Osteoblast (primary cell): ENCODE measurements around the gene YPEL5. TPM values are rescaled to one million over a fixed set of nuclear protein-coding genes. Genes with fewer than 3 reads are reported as not detected.

ENCODE experiments used
- DNase-seq: peaks from one replicate; pipeline ENCODE4 v3.0.0; 2011; ENCODE audit warnings: low spot score, mixed read lengths; ENCODE audit not compliant: insufficient read length; ENCODE audit errors: missing footprints
- H2AFZ ChIP-seq: 2 replicates; pipeline ENCODE4 v1.6.0; 2011; ENCODE audit warnings: mild to moderate bottlenecking, low read length
- H3K27ac ChIP-seq: 2 replicates; pipeline ENCODE4 v1.5.1; 2011; ENCODE audit warnings: mild to moderate bottlenecking, low read depth, low read length, moderate library complexity
- H3K27me3 ChIP-seq: 2 replicates; pipeline ENCODE4 v1.6.0; 2012; ENCODE audit warnings: mild to moderate bottlenecking, control low read depth, inconsistent platforms, low read length, moderate library complexity; ENCODE audit not compliant: insufficient read depth
- H3K36me3 ChIP-seq: 2 replicates; pipeline ENCODE4 v1.5.1; 2011; ENCODE audit warnings: mild to moderate bottlenecking, low read length, control low read depth, moderate library complexity; ENCODE audit not compliant: insufficient read depth
- H3K4me1 ChIP-seq: 2 replicates; pipeline ENCODE4 v1.5.1; 2011; ENCODE audit warnings: mild to moderate bottlenecking, low read length, control low read depth, moderate library complexity; ENCODE audit not compliant: insufficient read depth
- H3K4me2 ChIP-seq: 2 replicates; pipeline ENCODE4 v1.6.0; 2011; ENCODE audit warnings: mild to moderate bottlenecking, low read length; ENCODE audit not compliant: insufficient read depth
- H3K4me3 ChIP-seq: fragments of 200-600 bp; sonication (generic); 3 replicates; pipeline ENCODE4 v1.5.1; 2012; ENCODE audit warnings: mild to moderate bottlenecking, low read length, inconsistent platforms; ENCODE audit not compliant: insufficient read depth
- H3K79me2 ChIP-seq: 2 replicates; pipeline ENCODE4 v1.6.0; 2012; ENCODE audit warnings: mild to moderate bottlenecking, low read length, control low read depth, inconsistent platforms; ENCODE audit not compliant: insufficient read depth
- H3K9me3 ChIP-seq: 2 replicates; pipeline ENCODE4 v1.5.1; 2011; ENCODE audit warnings: low read depth, low read length, control low read depth
- H4K20me1 ChIP-seq: 2 replicates; pipeline ENCODE4 v1.6.0; 2012; ENCODE audit warnings: mild to moderate bottlenecking, low read length, control low read depth; ENCODE audit not compliant: insufficient read depth
- total RNA-seq: library from RNA; depleted of rRNA; stranded (reverse); fragments of >200 nt; gene quantifications from 2 replicates; pipeline ENCODE4 v1.2.3, GENCODE V29; 2012
- TF ChIP-seq, protein P1 (sequence below): IDR thresholded peaks from 2 replicates; pipeline ENCODE4 v1.5.1; 2011; ENCODE audit warnings: mild to moderate bottlenecking, low read depth, low read length, moderate library complexity; ENCODE audit errors: extremely low read depth

The YPEL5 gene
- total RNA-seq, 1 donor: 92.3 TPM

DNA sequence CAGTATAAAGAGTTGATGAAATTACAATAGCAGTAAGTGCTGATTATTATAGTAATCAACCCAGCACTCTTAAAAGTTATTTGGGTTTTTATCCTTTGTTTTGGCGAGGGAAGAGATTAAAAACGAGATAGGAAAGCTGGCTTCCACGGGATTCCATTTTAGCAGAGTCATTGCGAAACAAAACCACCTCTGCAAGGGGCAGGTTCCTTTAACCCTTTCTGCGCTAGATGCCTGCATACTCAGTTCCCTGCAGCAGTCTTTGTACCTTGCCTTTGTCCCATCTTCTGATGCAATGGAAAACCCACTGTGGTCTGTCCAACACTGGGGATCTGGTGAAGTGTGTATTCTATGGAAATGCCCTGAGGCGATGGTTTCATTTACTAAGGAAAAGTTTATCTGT lies 2.7 kb downstream of the YPEL5 start:
- Histone ChIP-seq H3K4me2 (no peak overlapping the region), H3K79me2 (peaks cover 68% of the 10 kb centered on the region), H3K27me3 (no peaks in the 10 kb centered on the region), H2AFZ (no peak overlapping the region), H3K27ac (no peak overlapping the region), H3K9me3 (no peaks in the 10 kb centered on the region), H3K4me3 (no peak overlapping the region), H4K20me1 (peaks cover 41% of the 10 kb centered on the region), H3K4me1 (peaks cover 17% of the 10 kb centered on the region), H3K36me3 (peaks cover 12% of the 10 kb centered on the region)
- TF ChIP-seq, protein P1, sequence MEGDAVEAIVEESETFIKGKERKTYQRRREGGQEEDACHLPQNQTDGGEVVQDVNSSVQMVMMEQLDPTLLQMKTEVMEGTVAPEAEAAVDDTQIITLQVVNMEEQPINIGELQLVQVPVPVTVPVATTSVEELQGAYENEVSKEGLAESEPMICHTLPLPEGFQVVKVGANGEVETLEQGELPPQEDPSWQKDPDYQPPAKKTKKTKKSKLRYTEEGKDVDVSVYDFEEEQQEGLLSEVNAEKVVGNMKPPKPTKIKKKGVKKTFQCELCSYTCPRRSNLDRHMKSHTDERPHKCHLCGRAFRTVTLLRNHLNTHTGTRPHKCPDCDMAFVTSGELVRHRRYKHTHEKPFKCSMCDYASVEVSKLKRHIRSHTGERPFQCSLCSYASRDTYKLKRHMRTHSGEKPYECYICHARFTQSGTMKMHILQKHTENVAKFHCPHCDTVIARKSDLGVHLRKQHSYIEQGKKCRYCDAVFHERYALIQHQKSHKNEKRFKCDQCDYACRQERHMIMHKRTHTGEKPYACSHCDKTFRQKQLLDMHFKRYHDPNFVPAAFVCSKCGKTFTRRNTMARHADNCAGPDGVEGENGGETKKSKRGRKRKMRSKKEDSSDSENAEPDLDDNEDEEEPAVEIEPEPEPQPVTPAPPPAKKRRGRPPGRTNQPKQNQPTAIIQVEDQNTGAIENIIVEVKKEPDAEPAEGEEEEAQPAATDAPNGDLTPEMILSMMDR: no peak
- DNase-seq: no peak

DNA sequence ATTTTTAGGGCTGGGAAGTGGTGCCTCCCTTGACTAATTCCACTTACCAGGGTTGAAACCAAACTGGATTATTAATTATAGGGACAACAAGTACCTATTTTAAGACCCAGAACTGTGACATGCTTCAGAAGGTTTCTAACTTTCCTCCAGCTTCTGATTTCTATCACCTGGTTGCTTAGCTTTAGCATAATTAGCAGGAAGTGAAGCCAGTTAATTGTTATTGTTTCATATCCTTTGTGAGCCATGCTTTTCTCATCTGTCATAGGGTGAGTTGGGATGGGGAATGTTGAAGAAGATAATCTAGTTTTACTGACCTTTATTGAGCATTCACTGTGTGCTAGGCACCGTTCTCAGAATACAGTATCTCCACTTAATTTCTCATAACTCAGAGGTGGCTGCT lies 3.2 kb downstream of the YPEL5 start:
- Histone ChIP-seq H3K36me3 (peaks cover 12% of the 10 kb centered on the region), H2AFZ (no peak overlapping the region), H3K4me3 (no peak overlapping the region), H3K27me3 (no peaks in the 10 kb centered on the region), H3K79me2 (peaks cover 70% of the 10 kb centered on the region), H4K20me1 (peaks cover 43% of the 10 kb centered on the region), H3K4me1 (peaks cover 17% of the 10 kb centered on the region), H3K4me2 (no peak overlapping the region), H3K27ac (no peak overlapping the region), H3K9me3 (no peaks in the 10 kb centered on the region)
- peak; percentile 76 for DNase-seq
- TF ChIP-seq, protein P1: no peak

DNA sequence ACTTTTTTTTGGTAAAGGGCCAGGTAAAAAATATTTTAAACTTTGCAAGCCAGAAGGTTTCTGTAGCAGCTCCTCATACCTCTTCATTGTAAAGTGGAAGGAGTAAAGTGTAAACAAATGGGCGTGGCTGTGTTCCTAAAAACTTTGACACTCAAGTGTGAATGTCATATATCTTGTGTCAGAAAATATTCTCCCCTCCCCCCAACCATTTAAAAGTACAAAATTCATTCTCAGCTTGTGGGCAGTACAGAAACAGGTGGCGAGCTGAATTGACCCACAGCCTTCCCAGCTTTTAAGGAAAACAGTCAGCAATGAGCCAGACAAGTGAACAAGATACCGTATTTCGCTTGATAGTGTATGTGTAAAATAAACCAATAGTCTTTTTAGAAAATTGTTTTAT lies 4.0 kb downstream of the YPEL5 start:
- no peak overlapping the region for H3K27ac ChIP-seq
- no peaks in the 10 kb centered on the region for H3K9me3 ChIP-seq
- TF ChIP-seq, protein P1: no peak
- H3K36me3 ChIP-seq: peaks cover 12% of the 10 kb centered on the region
- no peaks in the 10 kb centered on the region for H3K27me3 ChIP-seq
- peaks cover 77% of the 10 kb centered on the region for H3K79me2 ChIP-seq
- H3K4me1 ChIP-seq: peaks cover 14% of the 10 kb centered on the region
- DNase-seq: no peak
- H2AFZ ChIP-seq: no peak overlapping the region
- H3K4me3 ChIP-seq: no peak overlapping the region
- no peak overlapping the region for H3K4me2 ChIP-seq
- H4K20me1 ChIP-seq: peaks cover 46% of the 10 kb centered on the region

DNA sequence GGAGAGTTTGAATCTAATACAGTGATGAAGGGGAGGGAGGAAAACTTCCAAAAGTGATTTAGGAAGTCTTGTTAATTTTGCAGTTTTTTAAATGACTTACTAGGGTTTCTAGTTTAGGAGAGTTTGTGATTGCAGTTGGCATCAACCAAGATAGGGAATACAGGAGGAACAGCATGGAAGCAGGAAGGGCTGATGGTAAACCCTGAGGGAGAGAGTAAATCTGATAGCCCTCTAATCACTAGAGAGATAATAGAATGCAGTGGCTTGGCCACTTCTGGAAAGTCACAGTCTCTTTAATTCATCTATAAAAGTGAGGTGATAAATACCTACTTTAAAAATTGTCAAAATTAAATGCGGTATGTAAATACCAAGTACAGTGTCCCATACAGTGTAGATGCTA lies 5.6 kb downstream of the YPEL5 start:
- DNase-seq: no peak
- no peaks in the 10 kb centered on the region for H3K27me3 ChIP-seq
- peaks cover 23% of the 10 kb centered on the region for H3K36me3 ChIP-seq
- peaks cover 47% of the 10 kb centered on the region for H4K20me1 ChIP-seq
- H2AFZ ChIP-seq: no peak overlapping the region
- H3K79me2 ChIP-seq: peaks cover 80% of the 10 kb centered on the region
- H3K4me3 ChIP-seq: no peak overlapping the region
- no peak overlapping the region for H3K27ac ChIP-seq
- H3K4me2 ChIP-seq: no peak overlapping the region
- peaks cover 9% of the 10 kb centered on the region for H3K4me1 ChIP-seq
- H3K9me3 ChIP-seq: no peaks in the 10 kb centered on the region
- TF ChIP-seq, protein P1: no peak
